ENCODE measurements around the gene PDE2A.

PDE2A gene

DNA sequence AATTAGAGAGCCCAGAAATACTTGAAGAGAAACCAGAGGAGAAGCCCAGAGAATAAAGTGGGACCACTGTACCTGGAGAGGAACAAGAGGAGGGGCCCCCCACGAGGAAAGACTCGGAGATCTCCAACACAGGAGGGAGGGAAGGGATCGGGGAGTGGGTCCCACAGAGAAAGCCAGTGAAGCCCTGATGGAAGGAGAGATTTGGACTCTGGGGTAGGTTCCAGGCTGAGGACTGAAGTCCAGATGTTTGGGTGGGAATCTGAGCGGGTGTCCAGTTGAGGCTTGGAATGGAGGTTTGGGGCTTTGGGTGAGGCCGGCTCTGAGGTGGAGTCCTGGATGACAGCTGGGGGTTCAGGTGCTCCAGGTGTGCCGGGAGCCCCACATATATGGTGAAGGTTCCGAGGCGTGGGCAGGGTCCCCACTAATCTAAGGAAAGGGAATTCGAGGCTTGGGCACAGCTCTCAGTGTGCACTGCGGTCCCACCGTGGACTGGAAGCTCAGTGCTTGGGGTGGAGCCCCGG is 32.6 kb downstream of the PDE2A start:
- H3K27me3 ChIP-seq (replicated peaks; ENCODE audit: control insufficient read depth, insufficient read depth, low read length) = peaks cover 44% of the 10 kb centered on the region
- DNase-seq (ENCODE audit: low read depth) = no peak
- no peaks in the 10 kb centered on the region for H3K36me3 ChIP-seq (ENCODE audit: control insufficient read depth, insufficient read depth, low read length, severe bottlenecking)
- no peaks in the 10 kb centered on the region for H3K4me1 ChIP-seq (ENCODE audit: control insufficient read depth, insufficient read depth, low read length)
- peak overlapping the region; percentile 39 for H3K4me3 ChIP-seq (ENCODE audit: low read length)
- no peak overlapping the region for H3K9ac ChIP-seq (ENCODE audit: low read length)
- H3K9me3 ChIP-seq (ENCODE audit: control insufficient read depth, low read length) = no peaks in the 10 kb centered on the region

- peaks cover 62% of the 10 kb centered on the region for H3K27me3 ChIP-seq (replicated peaks; ENCODE audit: control insufficient read depth, insufficient read depth, low read length)
- H3K9me3 ChIP-seq (ENCODE audit: control insufficient read depth, low read length) = no peaks in the 10 kb centered on the region
- no peak for DNase-seq (ENCODE audit: low read depth)
- H3K4me1 ChIP-seq (ENCODE audit: control insufficient read depth, insufficient read depth, low read length) = no peaks in the 10 kb centered on the region
- no peak overlapping the region for H3K4me3 ChIP-seq (ENCODE audit: low read length)
- no peaks in the 10 kb centered on the region for H3K36me3 ChIP-seq (ENCODE audit: control insufficient read depth, insufficient read depth, low read length, severe bottlenecking)
- H3K9ac ChIP-seq (ENCODE audit: low read length) = no peak overlapping the region
Observed at GRCh38 chr11:72639502-72640375, 34.5 kb downstream of the PDE2A start.

DNA sequence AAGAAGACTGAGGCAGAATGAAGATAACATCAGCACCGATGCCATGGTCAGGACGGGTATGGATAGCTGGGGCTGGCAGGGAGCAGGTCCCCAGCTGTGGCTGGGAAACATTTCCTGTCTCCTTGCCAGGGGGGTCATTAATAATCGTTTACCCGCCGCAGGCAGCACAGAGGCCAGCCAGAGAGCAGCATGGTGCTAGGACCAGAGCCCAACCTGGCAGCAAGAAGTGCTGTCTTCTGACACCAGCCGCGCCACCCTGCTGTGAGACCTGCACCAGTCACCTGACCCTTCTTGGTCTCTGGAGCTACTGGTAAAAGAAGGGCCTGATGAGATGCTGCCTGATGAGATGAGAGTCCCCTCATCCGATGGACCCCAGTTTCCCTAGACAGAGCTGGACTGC is 36.3 kb downstream of the PDE2A start:
- Histone ChIP-seq H3K9ac (ENCODE audit: low read length) (no peak overlapping the region), H3K9me3 (ENCODE audit: control insufficient read depth, low read length) (peaks cover 5% of the 10 kb centered on the region), H3K36me3 (ENCODE audit: control insufficient read depth, insufficient read depth, low read length, severe bottlenecking) (no peaks in the 10 kb centered on the region), H3K4me3 (ENCODE audit: low read length) (no peak overlapping the region), H3K4me1 (ENCODE audit: control insufficient read depth, insufficient read depth, low read length) (no peaks in the 10 kb centered on the region), H3K27me3 (replicated peaks; ENCODE audit: control insufficient read depth, insufficient read depth, low read length) (peaks cover 80% of the 10 kb centered on the region)
- DNase-seq (ENCODE audit: low read depth) = no peak

DNA sequence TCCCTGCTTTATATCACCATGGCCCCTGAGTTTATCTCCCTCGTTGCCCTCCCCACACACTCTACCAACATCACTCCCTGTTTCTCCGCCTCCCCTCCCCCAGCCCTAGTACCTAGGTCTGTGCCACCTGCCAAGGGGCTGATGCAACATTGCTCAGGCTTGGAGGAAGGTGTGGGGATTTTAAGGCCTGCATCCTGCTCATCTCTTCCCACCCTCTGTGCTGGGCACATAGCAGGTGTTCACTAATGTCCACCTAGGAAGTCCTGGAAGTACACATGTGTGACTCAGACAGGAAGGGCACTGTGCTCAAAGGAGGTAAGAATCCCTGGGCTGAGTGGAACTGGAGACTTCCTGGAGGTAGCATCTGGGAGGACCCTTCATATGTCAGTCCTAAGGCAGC is 37.0 kb downstream of the PDE2A start:
- Histone ChIP-seq H3K27me3 (replicated peaks; ENCODE audit: control insufficient read depth, insufficient read depth, low read length) (peaks cover 83% of the 10 kb centered on the region), H3K9me3 (ENCODE audit: control insufficient read depth, low read length) (peaks cover 5% of the 10 kb centered on the region), H3K9ac (ENCODE audit: low read length) (no peak overlapping the region), H3K36me3 (ENCODE audit: control insufficient read depth, insufficient read depth, low read length, severe bottlenecking) (no peaks in the 10 kb centered on the region), H3K4me3 (ENCODE audit: low read length) (no peak overlapping the region), H3K4me1 (ENCODE audit: control insufficient read depth, insufficient read depth, low read length) (no peaks in the 10 kb centered on the region)
- DNase-seq (ENCODE audit: low read depth) = no peak

- Histone ChIP-seq H3K9me3 (ENCODE audit: control insufficient read depth, low read length) (peaks cover 5% of the 10 kb centered on the region), H3K4me1 (ENCODE audit: control insufficient read depth, insufficient read depth, low read length) (no peaks in the 10 kb centered on the region), H3K9ac (ENCODE audit: low read length) (no peak overlapping the region), H3K27me3 (replicated peaks; ENCODE audit: control insufficient read depth, insufficient read depth, low read length) (peaks cover 82% of the 10 kb centered on the region), H3K36me3 (ENCODE audit: control insufficient read depth, insufficient read depth, low read length, severe bottlenecking) (no peaks in the 10 kb centered on the region), H3K4me3 (ENCODE audit: low read length) (no peak overlapping the region)
- no peak for DNase-seq (ENCODE audit: low read depth)
Observed at GRCh38 chr11:72636376-72636775, 37.8 kb downstream of the PDE2A start.

- H3K36me3 ChIP-seq (ENCODE audit: control insufficient read depth, insufficient read depth, low read length, severe bottlenecking) = no peaks in the 10 kb centered on the region
- no peak overlapping the region for H3K9ac ChIP-seq (ENCODE audit: low read length)
- no peak overlapping the region for H3K4me3 ChIP-seq (ENCODE audit: low read length)
- peaks cover 5% of the 10 kb centered on the region for H3K9me3 ChIP-seq (ENCODE audit: control insufficient read depth, low read length)
- peaks cover 82% of the 10 kb centered on the region for H3K27me3 ChIP-seq (replicated peaks; ENCODE audit: control insufficient read depth, insufficient read depth, low read length)
- no peak for DNase-seq (ENCODE audit: low read depth)
- H3K4me1 ChIP-seq (ENCODE audit: control insufficient read depth, insufficient read depth, low read length) = no peaks in the 10 kb centered on the region
Observed at GRCh38 chr11:72635933-72636332, 38.3 kb downstream of the PDE2A start.

- Histone ChIP-seq H3K4me3 (ENCODE audit: low read length) (no peak overlapping the region), H3K9ac (ENCODE audit: low read length) (no peak overlapping the region), H3K27me3 (replicated peaks; ENCODE audit: control insufficient read depth, insufficient read depth, low read length) (peaks cover 78% of the 10 kb centered on the region), H3K4me1 (ENCODE audit: control insufficient read depth, insufficient read depth, low read length) (no peaks in the 10 kb centered on the region), H3K9me3 (ENCODE audit: control insufficient read depth, low read length) (peaks cover 5% of the 10 kb centered on the region), H3K36me3 (ENCODE audit: control insufficient read depth, insufficient read depth, low read length, severe bottlenecking) (no peaks in the 10 kb centered on the region)
- no peak for DNase-seq (ENCODE audit: low read depth)
Observed at GRCh38 chr11:72635309-72635915, 38.8 kb downstream of the PDE2A start.

DNA sequence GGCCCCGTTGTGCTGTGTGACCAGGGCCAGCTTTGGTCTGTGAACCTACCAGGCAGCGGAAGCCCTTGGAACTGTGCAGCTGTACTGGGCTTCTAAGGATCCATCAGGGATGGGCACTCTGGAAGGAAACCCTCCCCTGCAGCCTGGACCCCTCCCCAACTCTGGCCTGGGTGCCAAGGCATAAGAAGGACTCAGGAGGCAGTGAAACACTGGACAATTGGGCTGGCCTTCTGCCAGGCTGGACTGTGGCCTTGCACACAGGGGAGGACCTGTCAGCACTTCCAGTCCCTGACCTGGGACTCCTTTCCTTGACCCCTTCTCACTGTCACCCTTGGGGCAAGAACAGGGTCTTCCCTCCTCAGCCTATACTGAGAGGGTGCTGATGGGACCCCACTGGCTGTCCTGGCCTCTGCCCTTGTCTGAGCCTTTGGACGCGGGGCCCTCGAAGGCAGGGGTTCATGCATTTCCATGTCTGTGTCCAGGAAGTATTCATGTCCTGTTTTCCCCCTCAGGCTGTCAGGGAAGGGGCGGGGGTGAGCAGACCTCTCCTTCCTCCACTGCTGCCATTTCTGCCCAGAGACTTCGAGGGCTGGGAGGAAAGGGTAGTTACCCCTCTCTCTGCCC is 39.6 kb downstream of the PDE2A start:
- Histone ChIP-seq H3K9ac (ENCODE audit: low read length) (no peak overlapping the region), H3K9me3 (ENCODE audit: control insufficient read depth, low read length) (peaks cover 5% of the 10 kb centered on the region), H3K4me3 (ENCODE audit: low read length) (no peak overlapping the region), H3K27me3 (replicated peaks; ENCODE audit: control insufficient read depth, insufficient read depth, low read length) (peaks cover 77% of the 10 kb centered on the region), H3K4me1 (ENCODE audit: control insufficient read depth, insufficient read depth, low read length) (no peaks in the 10 kb centered on the region), H3K36me3 (ENCODE audit: control insufficient read depth, insufficient read depth, low read length, severe bottlenecking) (no peaks in the 10 kb centered on the region)
- no peak for DNase-seq (ENCODE audit: low read depth)

DNA sequence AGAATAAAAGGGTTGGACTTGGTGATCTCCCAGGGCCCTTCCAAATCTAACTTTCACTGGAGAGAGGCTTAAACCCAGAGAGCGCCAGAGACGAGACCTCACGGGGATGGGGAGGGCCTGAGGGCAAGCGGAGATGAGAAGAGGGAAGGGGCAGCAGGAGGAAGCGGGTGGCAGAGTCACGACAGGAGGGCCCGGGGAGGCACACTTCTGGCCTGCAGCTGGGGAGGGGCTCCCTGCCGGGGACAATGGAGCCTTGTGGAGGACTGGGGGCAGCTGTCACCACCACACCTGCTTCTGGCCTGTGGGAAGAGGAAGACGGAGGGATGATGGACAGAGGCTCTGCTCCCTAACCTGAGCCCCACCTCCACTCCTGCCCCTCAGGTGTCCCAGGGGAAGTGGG is 40.2 kb downstream of the PDE2A start:
- Histone ChIP-seq H3K9me3 (ENCODE audit: control insufficient read depth, low read length) (peaks cover 5% of the 10 kb centered on the region), H3K9ac (ENCODE audit: low read length) (no peak overlapping the region), H3K4me3 (ENCODE audit: low read length) (no peak overlapping the region), H3K27me3 (replicated peaks; ENCODE audit: control insufficient read depth, insufficient read depth, low read length) (peaks cover 79% of the 10 kb centered on the region), H3K4me1 (ENCODE audit: control insufficient read depth, insufficient read depth, low read length) (no peaks in the 10 kb centered on the region), H3K36me3 (ENCODE audit: control insufficient read depth, insufficient read depth, low read length, severe bottlenecking) (no peaks in the 10 kb centered on the region)
- DNase-seq (ENCODE audit: low read depth) = no peak

DNA sequence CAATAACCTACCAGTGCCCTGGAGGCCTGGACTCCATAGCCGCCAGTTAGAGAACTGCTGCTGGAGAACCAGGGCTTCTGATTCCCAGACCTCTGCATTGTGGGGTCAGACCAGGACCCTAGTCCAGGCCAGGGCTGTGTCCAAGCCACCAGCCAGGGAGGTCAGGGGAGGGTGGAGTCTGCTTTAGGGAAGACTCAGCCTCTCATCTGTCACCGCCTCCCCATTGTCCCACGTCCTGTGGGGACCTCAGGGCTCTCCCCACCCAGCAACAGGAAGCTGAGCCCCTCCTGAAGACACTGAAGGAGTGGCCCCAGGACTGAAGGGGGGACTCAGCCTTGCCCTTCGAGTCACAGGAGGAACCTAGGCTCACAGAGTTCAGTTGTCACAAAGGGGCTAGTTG is 41.2 kb downstream of the PDE2A start:
- no peak for DNase-seq (ENCODE audit: low read depth)
- Histone ChIP-seq H3K9me3 (ENCODE audit: control insufficient read depth, low read length) (peaks cover 5% of the 10 kb centered on the region), H3K27me3 (replicated peaks; ENCODE audit: control insufficient read depth, insufficient read depth, low read length) (peaks cover 79% of the 10 kb centered on the region), H3K4me3 (ENCODE audit: low read length) (no peak overlapping the region), H3K9ac (ENCODE audit: low read length) (no peak overlapping the region), H3K36me3 (ENCODE audit: control insufficient read depth, insufficient read depth, low read length, severe bottlenecking) (no peaks in the 10 kb centered on the region), H3K4me1 (ENCODE audit: control insufficient read depth, insufficient read depth, low read length) (no peaks in the 10 kb centered on the region)
